ENCODE measurements around the gene ASAP3.

The ASAP3 gene

DNA sequence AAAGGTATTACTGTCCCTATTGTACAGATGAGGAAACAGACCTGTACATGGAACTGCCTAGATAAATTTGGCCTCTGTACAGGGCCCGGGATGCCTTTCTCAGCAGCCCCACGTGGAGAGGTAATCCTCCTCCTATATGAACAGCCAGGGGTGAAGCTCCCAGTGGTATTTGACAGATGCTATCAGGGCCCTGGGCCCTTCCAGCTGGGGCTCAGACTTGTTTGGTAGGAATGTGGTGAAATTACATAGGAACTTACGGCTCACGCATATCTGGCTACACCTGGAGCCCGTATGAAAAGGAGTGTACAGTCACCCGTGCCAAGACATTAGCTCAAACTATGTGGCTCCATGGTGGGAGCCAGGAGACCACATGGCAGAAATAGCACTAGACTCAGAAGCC lies 34.7 kb downstream of the ASAP3 start:
- TF ChIP-seq, protein P1, sequence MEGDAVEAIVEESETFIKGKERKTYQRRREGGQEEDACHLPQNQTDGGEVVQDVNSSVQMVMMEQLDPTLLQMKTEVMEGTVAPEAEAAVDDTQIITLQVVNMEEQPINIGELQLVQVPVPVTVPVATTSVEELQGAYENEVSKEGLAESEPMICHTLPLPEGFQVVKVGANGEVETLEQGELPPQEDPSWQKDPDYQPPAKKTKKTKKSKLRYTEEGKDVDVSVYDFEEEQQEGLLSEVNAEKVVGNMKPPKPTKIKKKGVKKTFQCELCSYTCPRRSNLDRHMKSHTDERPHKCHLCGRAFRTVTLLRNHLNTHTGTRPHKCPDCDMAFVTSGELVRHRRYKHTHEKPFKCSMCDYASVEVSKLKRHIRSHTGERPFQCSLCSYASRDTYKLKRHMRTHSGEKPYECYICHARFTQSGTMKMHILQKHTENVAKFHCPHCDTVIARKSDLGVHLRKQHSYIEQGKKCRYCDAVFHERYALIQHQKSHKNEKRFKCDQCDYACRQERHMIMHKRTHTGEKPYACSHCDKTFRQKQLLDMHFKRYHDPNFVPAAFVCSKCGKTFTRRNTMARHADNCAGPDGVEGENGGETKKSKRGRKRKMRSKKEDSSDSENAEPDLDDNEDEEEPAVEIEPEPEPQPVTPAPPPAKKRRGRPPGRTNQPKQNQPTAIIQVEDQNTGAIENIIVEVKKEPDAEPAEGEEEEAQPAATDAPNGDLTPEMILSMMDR (IDR thresholded peaks at IDR 0.05; ENCODE audit: insufficient read depth, missing control alignments): no peak
- DNase-seq (ENCODE audit: insufficient read length, low spot score): no peak
- FAIRE-seq: no peak

GRCh38 chr1:23448846-23449245 lies 35.1 kb downstream of the ASAP3 start:
- TF ChIP-seq, protein P1 (IDR thresholded peaks at IDR 0.05; ENCODE audit: insufficient read depth, missing control alignments): no peak
- DNase-seq (ENCODE audit: insufficient read length, low spot score) (no peak), FAIRE-seq (no peak)

GRCh38 chr1:23446661-23447310 lies 37.2 kb downstream of the ASAP3 start:
- DNase-seq (ENCODE audit: insufficient read length, low spot score): no peak
- no peak for FAIRE-seq
- TF ChIP-seq, protein P1 (IDR thresholded peaks at IDR 0.05; ENCODE audit: insufficient read depth, missing control alignments): no peak

DNA sequence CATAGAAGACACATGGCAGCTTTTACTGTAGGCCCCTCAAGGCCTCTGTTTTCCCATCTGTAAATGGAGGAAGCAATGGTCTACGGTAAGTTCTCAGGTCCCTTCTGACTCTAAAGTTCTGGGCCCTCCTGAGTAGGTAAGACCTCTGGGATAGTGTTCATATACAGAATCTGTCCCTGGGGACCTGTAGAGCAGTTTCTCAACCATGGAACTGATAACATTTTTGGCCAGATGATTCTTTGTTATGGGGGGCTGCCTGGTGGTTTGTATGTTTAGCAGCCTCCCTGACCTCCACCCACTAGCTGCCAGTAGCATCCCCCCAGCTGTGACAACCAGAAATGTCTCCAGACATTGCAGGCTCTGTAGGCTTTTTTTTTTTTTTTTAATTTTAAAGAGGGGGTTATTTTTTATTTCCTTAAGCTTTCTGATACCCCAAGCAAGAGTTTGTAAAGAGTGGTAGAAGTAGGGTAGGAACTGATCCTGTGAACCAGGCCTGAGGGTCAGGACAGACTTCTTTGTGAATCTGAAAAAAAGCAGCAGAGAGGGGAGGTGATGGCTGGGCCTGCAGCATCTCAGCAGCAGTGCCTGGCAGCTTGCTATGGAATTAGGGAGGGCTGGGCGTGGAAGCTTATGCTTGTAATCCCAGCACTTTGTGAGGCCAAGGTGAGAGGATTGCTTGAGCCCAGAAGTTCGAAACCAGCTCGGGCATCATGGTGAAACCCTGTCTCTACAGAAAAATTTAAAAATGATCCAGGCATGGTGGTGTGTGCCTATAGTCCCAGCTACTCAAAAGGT lies 39.2 kb downstream of the ASAP3 start:
- TF ChIP-seq, protein P1 (IDR thresholded peaks at IDR 0.05; ENCODE audit: insufficient read depth, missing control alignments): no peak
- FAIRE-seq (no peak), DNase-seq (ENCODE audit: insufficient read length, low spot score) (no peak)

- DNase-seq (ENCODE audit: insufficient read length, low spot score) (no peak), FAIRE-seq (no peak)
- TF ChIP-seq, protein P1 (IDR thresholded peaks at IDR 0.05; ENCODE audit: insufficient read depth, missing control alignments): no peak
These were observed 39.9 kb downstream of the ASAP3 start for GRCh38 chr1:23444104-23444533.

DNA sequence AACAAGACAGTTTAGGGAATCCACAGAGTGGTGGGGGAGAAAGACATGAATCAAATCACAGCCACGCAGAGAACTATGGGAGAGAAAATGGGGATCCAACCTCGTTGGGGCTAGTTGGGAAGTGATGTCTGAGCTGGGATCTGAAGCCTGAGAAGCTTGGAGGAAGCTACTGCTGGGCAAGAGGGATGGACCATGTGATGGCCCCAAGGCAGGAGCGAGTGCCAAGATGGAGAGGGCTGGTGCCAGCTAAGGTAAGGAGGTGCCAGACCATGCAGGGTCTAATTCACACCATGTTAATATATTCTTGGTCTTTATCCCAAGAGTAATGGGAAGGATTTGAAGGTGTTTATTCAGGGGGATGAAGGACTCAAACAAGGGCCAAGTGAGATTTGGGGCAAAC lies 41.2 kb downstream of the ASAP3 start:
- no peak for FAIRE-seq
- DNase-seq (ENCODE audit: insufficient read length, low spot score): no peak
- TF ChIP-seq, protein P1 (IDR thresholded peaks at IDR 0.05; ENCODE audit: insufficient read depth, missing control alignments): no peak
